Measurements from ENCODE around the gene COLGALT1.

COLGALT1 gene

GRCh38 chr19:17602217-17602616 lies 46.8 kb downstream of the COLGALT1 start:
- no peak for DNase-seq

- no peak for DNase-seq
These were observed 47.5 kb downstream of the COLGALT1 start for GRCh38 chr19:17602872-17603510.

- DNase-seq, result no peak
These were observed 49.0 kb downstream of the COLGALT1 start for GRCh38 chr19:17604372-17605025.

- no peak for DNase-seq
These were observed 49.7 kb downstream of the COLGALT1 start for GRCh38 chr19:17605117-17605516.

- DNase-seq, result peak; percentile 56
These were observed 50.5 kb downstream of the COLGALT1 start for GRCh38 chr19:17605761-17606589.

GRCh38 chr19:17606590-17607185 lies 51.2 kb downstream of the COLGALT1 start:
- DNase-seq, result no peak

- no peak for DNase-seq
These were observed 52.5 kb downstream of the COLGALT1 start for GRCh38 chr19:17607936-17608335.

GRCh38 chr19:17610384-17610783 lies 54.9 kb downstream of the COLGALT1 start:
- DNase-seq, result no peak

- no peak for DNase-seq
These were observed 56.2 kb downstream of the COLGALT1 start for GRCh38 chr19:17611462-17612244.

GRCh38 chr19:17614476-17614875 lies 59.0 kb downstream of the COLGALT1 start:
- no peak for DNase-seq

GRCh38 chr19:17615889-17616685 lies 60.6 kb downstream of the COLGALT1 start:
- no peak for DNase-seq

GRCh38 chr19:17616686-17616960 lies 61.2 kb downstream of the COLGALT1 start:
- no peak for DNase-seq

GRCh38 chr19:17616961-17617806 lies 61.7 kb downstream of the COLGALT1 start:
- DNase-seq, result no peak

- DNase-seq, result no peak
These were observed 62.4 kb downstream of the COLGALT1 start for GRCh38 chr19:17617807-17618192.

- DNase-seq, result no peak
These were observed 62.9 kb downstream of the COLGALT1 start for GRCh38 chr19:17618281-17618903.

- no peak for DNase-seq
These were observed 63.5 kb downstream of the COLGALT1 start for GRCh38 chr19:17618936-17619335.

GRCh38 chr19:17620696-17621095 lies 65.2 kb downstream of the COLGALT1 start:
- no peak for DNase-seq

- DNase-seq, result no peak
These were observed 67.9 kb downstream of the COLGALT1 start for GRCh38 chr19:17623224-17623935.

- no peak for DNase-seq
These were observed 69.0 kb downstream of the COLGALT1 start for GRCh38 chr19:17624314-17624991.
